GM19328 (cell line): ENCODE data around the gene ASPSCR1.
"Not testable (repeated sequence)": the region's sequence is repeated elsewhere in the genome, so short reads cannot be mapped to it uniquely, and the experiment has no call there.

ENCODE experiments used
- ATAC-seq: cut with Tn5 transposase; IDR thresholded peaks from one replicate; pipeline ENCODE4 v1.9.1; 2021; ENCODE audit warnings: mild to moderate bottlenecking, moderate library complexity; ENCODE audit not compliant: unreplicated experiment

The ASPSCR1 gene

DNA sequence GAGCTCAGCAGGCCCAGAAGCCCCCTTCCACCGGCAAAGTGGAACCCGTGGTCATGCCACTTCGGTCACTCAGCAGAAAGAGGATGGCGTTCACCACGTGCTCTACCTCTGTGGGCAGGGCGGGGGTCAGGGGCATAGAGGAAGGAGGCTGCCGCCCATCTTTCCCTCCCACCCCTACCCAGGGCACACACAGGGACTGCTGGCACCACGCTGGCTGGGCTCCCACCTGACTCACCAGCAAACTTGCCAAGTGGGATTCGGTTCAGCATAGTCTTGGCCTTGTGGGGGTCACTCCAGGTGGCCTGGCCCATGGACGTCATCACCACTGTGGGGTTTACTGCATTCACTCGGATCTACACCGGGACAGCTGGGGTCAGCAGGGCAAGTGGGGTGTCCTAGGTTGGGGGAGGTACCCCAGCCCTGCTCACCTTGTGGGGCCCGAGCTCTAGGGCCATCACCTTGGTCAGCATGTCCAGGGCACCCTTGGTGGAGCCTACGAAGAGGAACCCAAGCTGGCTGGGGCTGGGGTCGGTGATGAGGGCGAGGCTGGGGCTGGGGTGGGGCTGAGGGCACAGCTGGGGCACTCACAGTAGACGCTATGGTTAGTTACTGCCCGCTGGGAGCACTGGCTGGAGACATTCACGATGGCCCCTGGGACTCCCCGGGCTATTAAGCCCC lies 58.7 kb downstream of the ASPSCR1 start:
- no peak for ATAC-seq

DNA sequence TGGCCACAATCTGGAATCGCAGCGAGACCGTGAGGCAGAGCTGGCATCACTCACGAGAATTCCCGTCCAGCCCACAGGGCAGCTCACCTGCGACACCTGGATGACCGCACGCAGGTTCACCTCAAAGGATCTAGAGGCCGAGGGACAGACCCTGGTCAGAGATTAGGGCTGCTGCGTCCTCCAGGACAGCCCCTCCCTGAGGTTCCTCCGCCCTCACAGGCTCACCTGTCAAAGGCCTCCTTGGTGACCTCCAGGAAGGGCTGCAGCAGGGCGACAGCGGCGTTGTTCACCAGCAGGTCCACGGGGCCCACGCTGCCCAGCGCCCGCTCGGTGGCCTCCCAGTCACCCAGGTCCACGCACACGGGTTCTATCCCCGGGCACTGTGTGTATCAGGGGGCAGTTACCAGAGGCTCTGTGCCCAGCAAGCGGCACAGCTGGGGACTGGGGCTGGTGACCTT lies 59.2 kb downstream of the ASPSCR1 start:
- ATAC-seq: no peak

DNA sequence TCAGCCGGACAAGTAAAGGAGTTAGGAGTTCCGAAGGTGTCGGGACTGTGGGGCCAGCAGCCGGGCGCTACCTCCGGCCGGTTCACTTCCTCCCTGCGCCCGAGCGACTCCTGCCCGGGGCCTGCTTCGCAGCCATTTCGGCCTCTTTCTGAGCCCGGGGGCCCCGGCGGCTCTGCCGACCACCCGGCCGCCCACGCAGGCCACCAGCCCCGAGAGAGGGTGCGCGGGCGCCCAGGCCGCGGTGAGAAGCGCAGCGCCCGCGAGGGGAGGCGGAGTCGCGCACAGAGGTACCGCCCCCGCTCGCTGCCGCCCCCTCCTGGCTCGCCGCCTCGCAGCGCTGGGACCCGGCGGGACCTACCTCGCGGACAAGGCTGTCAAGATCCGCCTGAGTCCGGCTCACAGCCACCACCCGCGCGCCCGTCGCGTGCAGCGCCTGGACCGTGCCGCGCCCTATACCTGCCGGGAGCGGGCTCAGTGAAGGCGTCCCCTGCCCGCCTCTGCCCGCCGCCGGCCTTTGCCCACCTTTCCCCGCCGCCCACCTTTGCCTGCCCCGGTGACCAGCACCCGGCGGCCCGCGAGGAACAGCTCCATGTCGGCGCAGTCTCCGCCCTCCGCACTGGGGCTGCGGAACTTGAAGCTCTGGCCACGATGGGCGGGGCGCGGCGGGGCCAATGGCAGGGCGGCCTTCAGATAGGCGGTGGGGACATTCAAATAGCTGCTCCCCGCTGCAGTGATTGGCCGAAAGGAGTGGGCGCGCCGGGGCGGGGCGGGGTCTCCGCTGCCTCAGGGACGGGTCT lies 59.9 kb downstream of the ASPSCR1 start, which contains the start of gene DCXR:
TSS of gene DCXR (minus strand) at position 606 of the 797 bp plus-strand sequence. CDS start at position 591, 15 bp downstream.
- ATAC-seq: peak; percentile 90

DNA sequence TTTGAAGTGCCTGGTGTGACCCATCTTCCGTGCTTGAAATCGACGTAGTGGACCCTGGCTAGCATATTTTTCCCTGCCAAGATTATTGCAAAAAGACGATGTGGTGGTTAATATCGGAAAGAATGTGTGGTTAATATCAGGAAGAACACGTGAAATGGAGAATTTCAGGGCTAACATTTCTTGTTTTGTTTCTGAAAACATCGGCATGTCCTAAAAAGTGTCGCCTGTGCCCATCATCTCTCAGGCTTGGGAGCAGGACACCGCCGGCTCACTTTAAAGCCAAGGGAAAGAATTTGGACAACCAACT lies 60.4 kb downstream of the ASPSCR1 start:
- ATAC-seq: no peak

DNA sequence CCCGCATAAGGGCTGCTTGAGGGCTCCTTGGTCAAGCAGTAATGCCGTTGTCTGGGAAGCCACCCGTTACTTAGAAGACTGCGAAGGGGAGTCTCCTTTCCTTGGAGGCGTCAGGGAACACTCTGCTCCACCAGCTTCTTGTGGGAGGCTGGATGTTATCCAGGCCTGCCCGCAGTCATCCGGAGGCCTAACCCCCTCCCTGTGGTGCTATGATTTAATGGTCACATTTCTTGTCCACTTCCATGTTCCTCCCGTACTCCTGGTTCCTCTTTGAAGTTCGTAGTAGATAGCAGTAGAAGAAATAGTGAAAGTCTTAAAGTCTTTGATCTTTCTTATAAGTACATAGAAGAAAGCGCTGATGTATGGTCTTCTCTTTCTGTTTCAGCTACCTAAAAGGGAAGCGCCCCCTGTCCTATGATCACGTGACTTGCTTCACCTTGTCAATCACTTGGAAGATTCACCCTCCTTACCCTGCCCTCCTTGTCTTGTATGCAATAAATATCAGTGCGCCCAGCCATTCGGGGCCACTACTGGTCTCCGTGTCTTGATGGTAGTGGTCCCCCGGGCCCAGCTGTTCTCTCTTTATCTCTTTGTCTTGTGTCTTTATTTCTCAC lies 61.5 kb downstream of the ASPSCR1 start:
- not testable (repeated sequence) for ATAC-seq

DNA sequence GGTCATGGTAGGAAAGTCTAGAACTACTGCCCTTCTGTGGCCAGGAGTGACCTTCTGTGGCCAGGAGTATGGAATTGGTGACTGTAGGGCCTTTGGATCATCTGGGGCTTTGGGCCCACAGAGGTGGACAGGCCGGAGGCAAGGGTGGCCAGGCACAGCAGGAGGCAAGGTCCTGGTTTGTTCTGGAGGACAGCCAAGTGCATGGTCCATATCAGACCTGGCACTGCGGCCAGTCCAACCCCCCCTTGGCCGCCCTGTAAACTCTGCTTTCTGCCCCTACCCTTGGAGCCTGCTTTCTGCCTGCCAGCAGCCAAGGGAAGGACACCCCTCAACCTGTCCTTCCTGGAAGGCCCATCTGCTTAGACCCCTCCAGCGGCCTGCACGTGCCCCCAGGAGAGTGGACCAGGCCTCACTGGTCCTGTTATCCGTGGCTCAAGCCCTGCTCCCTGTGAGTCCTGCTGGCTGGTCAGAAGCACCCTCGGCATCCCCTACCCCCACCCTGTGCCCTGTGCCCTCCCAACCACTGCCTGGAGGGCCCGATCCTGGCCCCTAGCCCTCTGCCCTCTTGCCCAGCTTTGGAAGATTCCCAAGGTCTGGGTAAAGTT lies 62.4 kb downstream of the ASPSCR1 start:
- ATAC-seq: no peak

DNA sequence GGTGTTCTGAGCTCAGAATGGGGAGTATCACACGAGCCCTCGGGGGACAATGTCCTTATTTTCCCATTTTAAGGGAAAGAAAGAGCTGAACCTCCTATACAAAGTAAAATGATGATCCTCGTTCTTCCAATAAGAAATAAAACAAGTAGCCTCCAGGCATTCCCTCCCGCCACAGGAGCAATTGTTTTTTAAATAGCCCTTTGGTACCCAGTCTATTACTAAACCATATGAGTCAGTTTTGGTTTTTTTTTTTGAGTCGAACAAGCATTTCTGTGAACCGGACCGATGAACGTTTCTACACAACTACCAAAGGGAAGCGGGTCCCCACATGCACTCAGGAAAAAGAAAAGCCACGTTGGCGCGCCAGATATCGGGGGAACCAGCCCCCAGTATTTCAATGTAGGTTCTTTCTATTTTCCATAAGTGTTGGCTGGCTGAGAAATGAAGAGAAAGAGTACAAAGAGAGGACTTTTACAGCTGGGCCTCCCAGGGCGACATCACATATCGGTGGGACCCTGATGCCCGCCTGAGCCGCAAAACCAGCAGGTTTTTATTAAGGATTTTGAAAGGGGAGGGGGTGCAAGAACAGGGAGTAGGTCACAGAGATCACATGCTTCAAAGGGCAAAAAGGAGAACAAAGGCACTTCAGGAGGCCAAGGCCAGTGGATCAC lies 63.9 kb downstream of the ASPSCR1 start:
- no peak for ATAC-seq

DNA sequence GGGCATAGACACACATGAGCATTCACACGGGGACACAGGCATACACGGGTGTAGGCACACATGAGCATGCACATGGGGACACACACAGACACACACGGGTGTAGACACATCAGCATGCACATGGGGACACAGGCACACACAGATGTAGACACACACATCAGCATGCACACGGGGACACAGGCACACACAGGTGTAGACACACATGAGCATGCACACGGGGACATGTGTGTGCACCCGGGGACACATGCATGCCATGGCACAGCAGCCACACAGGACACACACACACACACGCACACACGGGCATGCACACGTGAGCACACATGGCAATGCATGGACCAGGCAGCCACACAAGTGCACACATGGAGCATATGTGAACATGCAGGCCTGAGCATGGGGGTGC lies 65.2 kb downstream of the ASPSCR1 start:
- no peak for ATAC-seq

DNA sequence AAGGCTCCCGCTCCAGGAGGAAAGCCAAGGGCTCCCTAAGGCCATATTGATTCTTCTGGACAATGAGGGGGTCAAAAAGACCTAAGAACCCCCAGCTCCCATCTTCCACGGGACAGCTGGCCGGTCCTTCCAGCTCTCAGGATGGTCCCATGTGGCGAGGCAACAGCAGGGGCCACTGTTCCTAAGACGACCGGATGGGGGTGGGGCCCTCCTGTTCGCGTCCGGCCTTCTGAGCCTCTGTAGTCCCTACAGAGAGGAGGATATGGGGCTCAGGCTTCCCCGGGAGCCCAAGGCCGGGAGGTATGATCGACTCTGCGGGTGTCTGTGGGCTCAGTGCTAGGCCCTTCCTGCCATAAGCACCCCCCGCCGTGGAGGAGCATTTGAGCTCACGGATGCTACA lies 66.1 kb downstream of the ASPSCR1 start:
- ATAC-seq: no peak

DNA sequence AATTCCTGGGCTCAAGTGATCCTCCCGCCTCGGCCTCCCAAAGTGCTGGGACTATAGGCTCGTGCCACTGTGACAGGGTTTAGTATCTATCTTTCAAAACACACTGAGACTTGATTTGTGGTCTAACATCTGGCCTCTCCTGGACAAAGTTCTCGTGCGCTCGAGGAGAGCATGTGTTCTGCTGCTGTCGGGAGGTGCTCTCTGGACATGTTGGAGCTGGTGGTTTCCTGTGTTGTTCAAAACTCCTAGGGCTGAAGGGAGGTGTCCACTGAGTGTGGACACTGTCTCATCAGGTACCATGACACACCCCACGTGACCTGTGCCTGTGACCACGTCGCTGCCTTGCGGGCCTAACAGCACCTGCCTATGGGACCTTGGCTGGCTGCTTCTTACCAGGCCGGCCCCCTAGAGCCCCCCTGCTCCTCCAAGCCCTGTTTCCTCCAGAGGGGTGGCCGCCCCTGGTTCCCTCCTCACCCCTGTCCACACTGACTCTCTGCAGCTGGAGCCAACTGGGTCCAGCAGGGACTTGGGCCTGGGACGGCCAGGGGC lies 68.6 kb downstream of the ASPSCR1 start:
- no peak for ATAC-seq

DNA sequence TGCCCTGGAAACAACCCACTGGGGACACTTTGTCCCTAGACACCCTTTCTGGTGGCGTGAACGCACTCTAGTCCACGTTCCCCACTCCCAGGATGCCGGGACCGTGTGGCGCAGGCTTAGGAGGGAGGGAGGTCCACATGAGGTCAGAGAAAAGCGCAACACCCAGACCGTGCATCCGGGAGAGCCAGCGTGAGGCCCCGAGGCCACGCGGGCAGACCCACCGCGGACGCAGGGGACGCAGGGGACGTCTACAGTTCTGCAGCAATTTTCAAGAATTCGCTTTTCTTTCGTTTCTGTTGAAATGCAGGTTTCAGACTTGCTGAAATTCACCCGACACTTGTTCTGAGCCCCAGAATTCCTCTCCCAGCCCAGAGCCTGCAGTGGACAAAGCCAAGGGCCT lies 69.5 kb downstream of the ASPSCR1 start:
- ATAC-seq: no peak

DNA sequence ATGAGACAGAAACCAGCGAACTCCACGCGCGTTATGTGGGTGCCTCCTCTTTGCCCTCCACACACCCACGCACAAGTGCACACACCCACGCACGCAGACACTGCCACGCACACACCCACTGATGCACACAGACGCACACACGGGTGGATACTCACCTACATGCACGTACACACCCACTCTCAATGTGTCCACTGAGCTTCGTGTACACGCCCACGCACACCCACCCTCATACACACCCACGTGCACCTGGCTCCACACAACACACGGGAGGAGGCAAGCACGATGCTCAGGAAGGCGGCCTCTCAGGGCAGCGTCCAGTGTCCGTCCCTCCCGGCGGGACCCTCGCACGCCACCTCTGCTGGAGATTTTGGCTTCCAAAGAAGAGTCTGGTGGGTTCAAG lies 70.0 kb downstream of the ASPSCR1 start:
- ATAC-seq: no peak

DNA sequence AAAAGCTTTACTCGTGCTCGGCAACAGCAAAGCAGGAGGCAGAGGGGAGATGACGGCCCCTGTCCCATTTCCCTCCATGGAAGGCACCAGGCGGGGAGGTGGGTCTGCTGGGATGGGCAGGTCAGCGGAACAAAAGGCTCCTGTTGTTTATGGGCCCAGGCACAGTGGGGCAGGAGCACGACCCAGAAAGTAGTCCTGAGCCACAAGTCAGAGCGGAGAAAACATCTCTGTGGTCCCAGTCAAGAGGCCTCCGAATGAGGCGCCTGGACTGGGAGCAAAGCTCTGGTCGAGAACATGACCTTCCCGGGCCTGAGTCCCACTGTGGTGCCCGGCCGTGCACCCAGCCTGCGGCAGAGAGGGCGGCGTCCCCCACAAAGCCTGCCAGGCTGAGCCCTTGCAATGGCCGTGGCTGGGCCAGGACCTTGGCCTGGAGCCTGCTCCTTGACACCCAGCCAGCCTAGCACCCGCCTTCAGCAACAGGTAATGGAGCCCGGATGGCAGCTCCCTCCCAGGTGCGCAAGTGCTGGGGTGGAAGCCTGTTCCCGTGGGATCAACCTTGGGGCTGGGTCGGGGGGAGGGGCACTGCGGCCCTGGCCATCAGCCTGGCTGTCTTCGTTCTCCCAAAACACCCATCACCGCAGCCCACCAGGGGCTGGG lies 70.6 kb downstream of the ASPSCR1 start:
- no peak for ATAC-seq

DNA sequence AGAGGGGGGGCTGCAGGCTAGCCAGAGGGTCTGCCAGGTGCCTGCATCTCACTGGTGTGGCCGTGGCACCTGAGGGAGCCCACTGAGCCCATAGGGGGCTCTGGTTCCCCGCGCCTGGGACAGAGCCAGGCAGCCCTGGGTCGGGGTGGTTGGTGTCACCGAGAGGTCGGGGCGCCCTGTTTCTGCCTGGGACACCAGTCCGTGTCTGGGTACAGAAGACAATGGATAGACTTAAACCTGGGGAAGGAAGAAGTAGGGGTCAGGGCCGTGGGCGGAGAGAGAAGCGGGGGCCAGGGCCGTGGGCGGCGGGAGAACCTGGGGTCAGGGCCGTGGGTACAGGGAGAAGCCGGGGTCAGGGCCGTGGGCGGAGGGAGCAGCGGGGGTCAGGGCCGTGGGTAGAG lies 71.1 kb downstream of the ASPSCR1 start:
- ATAC-seq: no peak

DNA sequence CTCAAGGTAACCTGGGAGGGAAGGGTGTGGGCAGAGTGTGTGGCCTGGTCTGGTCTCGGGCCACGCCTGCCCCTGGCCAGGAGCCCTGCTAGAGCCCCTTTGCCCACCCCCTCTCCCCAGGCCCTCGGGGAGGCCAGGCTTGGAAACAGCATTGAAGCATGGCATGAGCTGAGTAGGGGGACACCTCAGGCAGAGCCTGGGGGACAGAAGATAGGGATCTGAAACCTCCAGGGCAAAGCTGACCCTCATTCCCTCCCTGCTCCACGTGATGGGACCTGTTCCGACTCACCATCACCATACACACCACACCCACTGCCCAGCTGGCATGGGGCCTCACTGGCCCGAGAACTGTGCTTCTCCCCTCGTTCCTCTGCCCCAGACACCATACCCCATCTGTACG lies 71.7 kb downstream of the ASPSCR1 start:
- no peak for ATAC-seq

DNA sequence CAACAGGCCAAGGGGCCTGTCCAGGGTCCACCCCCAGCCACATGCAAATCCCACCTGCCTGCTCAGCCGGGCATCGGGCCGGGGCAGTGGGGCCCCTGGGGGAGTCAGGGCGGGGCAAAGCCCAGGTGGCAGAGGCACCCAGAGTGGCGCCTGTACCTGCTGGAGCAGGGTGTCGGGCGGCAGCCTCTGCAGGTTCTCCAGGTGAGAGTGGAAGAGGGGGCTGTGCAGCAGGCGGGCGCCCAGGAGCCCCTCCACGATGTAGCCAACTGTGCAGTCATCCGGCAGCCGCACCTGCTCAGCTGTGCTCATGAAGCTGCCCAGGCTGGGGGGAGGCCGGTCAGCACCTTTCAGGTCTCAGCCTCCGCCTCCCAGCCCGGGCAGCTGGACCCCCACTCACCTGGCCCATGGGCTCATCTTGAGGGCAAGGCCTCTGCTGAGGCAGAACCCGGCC lies 72.1 kb downstream of the ASPSCR1 start:
- ATAC-seq: no peak

DNA sequence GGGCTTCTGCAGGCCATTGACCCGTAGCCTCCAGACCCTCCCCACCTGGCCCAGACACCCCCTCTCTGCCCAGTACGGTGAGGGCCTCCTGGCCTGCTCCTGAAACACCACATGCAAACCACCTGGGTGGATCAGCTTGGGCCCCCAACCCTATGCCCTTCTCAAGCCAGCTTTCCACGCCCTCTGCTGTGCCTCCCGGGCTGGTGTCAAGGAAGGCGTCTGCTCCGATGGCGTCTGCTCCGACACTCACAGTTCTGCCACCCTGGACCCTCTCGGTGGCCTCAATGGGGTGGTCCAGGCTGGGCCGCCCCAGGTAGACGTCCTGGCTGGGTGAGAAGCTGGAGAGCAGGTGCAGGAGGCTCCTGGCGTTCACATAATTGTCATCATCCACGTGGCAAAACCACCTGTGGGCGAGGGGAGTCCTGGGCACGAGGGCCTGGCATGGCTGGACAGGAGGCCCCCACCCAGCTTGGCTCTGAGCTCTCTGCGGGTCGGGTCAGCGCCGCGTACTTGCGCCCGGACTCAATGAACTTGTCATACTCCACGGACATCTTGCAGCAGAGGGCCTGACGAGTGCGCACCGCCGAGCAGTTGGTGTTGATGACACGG lies 72.8 kb downstream of the ASPSCR1 start:
- ATAC-seq: no peak

DNA sequence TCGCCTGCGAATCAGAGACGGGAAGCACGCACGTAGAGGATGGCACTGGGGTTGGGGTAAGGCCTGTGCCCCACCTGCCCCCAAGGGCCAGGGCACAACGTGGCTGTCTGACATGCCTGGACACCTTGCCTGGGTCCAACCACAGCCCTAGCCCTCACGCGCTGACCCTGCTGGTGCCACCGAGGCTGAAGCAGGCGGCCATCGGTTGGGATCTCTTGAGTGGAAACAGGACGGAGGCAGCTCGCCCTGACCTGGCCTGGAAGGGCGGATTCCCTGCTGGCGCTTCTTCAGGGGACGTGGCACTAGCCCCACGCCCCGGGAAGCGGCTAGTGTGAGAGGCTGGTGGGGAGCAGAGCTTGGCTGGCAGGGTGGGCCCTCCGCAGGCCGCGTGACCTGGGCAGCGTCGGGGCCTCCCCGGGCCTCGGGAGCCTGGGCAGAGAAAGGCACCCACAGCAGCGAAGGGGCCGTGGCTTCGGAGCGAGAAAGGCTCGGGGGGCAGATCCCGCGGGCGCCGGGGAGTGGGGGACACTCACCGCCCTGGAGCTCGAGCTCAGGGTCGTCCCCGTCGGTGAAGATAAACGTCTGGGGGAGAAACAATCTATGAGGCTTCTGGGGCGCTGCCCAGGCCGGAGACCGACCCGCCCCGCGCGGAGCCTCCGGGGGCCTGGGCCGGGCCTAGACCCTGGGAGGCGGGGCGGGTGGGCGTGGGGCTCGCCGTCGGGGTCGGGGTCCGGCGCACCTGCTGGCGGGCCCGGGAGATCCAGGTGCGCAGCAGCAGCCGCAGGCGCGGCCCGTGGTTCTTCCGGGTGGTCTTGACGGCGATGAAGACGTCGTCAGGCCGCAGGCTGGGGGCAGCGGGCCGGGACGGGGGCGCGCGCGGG lies 73.6 kb downstream of the ASPSCR1 start:
- no peak for ATAC-seq
